Fibroblast of lung (primary cell): ENCODE results near the gene RPUSD3.

ENCODE experiments used
- EZH2 ChIP-seq: IDR thresholded peaks from 2 replicates; pipeline ENCODE4 v1.5.1; 2012; ENCODE audit warnings: low read length, control low read depth, mild to moderate bottlenecking; ENCODE audit errors: missing control alignments
- TF ChIP-seq, protein P1 (sequence below), 2 donors: IDR thresholded peaks in 1 of 2; conservative IDR thresholded peaks in 1 of 2; 1 replicate in 1 of 2; 2 replicates in 1 of 2; pipeline ENCODE4 v1.5.1; 2011 to 2012; ENCODE audit warnings: low read length in 2 of 2, control low read depth in 1 of 2, inconsistent platforms in 1 of 2, low read depth in 1 of 2, mild to moderate bottlenecking in 1 of 2

DNA sequence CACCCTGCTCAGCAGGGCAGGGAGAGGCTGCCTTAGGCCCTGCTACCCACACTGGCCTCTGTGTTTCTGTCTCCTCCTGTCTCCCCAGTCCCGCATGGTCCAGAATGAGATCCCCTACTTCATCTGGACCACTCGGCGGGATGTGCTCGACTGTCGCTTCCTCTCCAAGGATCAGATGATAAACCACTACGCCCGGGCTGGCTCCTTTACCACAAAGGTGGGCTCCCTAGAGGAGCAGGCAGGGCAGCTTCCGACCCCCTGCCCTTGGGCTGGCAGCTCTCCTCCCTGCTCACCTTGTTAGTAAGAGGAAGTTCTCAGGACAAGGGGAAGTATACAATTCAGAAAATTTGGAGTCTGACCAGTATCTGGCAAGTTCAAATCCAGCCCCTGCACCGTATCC, 27.8 kb downstream of the RPUSD3 start:
- TF ChIP-seq EZH2 = no peak
- TF ChIP-seq, protein P1, sequence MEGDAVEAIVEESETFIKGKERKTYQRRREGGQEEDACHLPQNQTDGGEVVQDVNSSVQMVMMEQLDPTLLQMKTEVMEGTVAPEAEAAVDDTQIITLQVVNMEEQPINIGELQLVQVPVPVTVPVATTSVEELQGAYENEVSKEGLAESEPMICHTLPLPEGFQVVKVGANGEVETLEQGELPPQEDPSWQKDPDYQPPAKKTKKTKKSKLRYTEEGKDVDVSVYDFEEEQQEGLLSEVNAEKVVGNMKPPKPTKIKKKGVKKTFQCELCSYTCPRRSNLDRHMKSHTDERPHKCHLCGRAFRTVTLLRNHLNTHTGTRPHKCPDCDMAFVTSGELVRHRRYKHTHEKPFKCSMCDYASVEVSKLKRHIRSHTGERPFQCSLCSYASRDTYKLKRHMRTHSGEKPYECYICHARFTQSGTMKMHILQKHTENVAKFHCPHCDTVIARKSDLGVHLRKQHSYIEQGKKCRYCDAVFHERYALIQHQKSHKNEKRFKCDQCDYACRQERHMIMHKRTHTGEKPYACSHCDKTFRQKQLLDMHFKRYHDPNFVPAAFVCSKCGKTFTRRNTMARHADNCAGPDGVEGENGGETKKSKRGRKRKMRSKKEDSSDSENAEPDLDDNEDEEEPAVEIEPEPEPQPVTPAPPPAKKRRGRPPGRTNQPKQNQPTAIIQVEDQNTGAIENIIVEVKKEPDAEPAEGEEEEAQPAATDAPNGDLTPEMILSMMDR (conservative IDR thresholded peaks at IDR 0.05 in 1 of 2, IDR thresholded peaks at IDR 0.05 in 1 of 2; ENCODE audit: low read depth in 1 of 2, low read length in 2 of 2) = no peak
